ENCODE data around the gene DAPK3.

DNA sequence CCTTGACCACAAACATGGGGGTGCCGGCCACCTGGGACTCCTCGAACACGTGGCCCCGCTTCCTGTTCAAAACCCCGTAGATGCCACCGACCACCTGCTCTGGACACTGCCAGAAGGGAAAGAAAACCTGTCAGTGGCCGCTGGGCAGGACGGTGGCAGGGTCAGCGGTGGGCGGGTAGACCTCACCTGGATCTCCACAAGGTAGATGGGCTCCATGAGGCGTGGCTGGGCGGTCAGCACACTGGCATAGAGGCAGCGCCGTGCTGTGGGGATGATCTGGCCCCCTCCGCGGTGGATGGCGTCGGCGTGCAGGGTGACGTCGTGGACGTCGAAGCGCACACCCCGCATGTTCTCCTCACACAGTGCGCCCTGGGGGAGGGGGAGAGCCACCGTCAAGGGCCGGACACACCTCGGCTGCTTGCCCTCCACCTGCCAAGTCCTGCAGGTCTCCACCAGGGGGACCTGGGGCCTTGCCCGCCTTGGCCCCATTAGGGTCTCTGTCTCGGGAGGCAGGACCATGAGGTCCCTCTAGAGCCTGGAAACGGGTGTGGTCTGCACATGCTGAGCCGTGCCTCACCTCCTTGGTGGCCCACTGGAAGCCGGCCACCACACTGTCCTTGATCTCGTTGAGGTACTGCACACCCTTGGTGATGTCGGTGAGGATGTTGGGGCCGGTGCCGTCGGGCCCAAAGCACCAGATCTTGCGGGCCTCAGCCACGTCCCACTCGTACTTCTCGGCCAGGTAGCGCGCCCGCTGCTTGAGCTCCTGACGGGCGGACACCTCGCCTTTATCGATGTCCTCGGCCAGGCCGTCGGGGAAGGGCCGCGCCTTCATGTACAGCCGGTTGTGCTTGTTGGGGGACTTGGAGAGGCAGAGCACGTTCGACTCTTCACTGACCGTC lies 6.6 kb upstream of the DAPK3 start:
- TF ChIP-seq SIN3A (IDR thresholded peaks at IDR 0.05; ENCODE audit: borderline replicate concordance, insufficient read depth, low read length) (no peak), POLR2AphosphoS5 (IDR thresholded peaks at IDR 0.05; ENCODE audit: low read depth, low read length) (no peak; the same call in none of the 2 replicates)
- TF ChIP-seq, protein P1, sequence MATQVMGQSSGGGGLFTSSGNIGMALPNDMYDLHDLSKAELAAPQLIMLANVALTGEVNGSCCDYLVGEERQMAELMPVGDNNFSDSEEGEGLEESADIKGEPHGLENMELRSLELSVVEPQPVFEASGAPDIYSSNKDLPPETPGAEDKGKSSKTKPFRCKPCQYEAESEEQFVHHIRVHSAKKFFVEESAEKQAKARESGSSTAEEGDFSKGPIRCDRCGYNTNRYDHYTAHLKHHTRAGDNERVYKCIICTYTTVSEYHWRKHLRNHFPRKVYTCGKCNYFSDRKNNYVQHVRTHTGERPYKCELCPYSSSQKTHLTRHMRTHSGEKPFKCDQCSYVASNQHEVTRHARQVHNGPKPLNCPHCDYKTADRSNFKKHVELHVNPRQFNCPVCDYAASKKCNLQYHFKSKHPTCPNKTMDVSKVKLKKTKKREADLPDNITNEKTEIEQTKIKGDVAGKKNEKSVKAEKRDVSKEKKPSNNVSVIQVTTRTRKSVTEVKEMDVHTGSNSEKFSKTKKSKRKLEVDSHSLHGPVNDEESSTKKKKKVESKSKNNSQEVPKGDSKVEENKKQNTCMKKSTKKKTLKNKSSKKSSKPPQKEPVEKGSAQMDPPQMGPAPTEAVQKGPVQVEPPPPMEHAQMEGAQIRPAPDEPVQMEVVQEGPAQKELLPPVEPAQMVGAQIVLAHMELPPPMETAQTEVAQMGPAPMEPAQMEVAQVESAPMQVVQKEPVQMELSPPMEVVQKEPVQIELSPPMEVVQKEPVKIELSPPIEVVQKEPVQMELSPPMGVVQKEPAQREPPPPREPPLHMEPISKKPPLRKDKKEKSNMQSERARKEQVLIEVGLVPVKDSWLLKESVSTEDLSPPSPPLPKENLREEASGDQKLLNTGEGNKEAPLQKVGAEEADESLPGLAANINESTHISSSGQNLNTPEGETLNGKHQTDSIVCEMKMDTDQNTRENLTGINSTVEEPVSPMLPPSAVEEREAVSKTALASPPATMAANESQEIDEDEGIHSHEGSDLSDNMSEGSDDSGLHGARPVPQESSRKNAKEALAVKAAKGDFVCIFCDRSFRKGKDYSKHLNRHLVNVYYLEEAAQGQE (IDR thresholded peaks at IDR 0.05; ENCODE audit: insufficient read depth in 1 of 2, low read depth in 2 of 2, low read length in 2 of 2), result no peak

Data from PFSK-1 (cell line).